Fibroblast of skin of right biceps (primary cell): ENCODE data around the gene GPSM1.

Source experiments
- DNase-seq: peaks from one replicate; pipeline ENCODE4 v3.0.0-alpha.2; 2013

Gene GPSM1

DNA sequence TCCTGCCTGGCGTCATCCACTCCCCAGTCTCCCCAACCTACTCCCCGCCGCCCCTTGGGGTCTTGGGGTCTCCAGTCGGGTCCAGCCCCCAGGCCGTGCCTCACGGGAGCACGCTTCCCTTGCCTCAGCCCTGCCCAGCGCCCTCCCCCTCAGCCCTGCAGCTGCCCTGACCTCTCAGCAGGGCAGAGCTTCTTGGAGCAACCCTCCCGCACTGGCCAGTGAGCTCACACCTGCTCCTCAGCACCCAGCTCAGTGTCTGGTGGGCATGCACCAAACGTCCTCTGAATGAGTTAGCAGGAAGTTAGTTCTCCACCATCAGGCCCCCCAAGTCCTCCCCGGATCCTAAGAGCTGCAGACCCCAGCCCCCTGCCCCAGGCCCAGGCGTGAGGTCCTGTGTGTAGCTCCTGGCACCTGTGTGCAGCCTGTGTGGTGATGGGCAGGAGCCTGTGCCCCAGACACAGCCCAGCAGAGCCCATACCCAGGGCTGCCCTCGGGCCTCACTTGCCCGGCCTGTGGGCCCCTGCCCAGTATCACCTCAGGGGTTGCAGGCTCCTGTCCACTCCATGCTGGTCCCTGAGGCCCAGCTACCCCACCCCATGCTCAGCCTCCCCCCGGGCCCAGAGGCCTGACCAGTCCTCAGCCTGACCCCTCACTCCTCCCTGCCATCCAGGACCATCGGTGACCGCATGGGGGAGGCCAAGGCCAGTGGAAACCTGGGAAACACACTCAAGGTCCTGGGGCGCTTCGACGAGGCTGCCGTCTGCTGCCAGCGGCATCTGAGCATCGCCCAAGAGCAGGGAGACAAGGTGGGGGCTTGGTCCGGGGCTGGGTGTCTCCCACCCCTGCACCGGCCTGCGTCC, 8.2 kb downstream of the GPSM1 start:
- DNase-seq, result no peak

DNA sequence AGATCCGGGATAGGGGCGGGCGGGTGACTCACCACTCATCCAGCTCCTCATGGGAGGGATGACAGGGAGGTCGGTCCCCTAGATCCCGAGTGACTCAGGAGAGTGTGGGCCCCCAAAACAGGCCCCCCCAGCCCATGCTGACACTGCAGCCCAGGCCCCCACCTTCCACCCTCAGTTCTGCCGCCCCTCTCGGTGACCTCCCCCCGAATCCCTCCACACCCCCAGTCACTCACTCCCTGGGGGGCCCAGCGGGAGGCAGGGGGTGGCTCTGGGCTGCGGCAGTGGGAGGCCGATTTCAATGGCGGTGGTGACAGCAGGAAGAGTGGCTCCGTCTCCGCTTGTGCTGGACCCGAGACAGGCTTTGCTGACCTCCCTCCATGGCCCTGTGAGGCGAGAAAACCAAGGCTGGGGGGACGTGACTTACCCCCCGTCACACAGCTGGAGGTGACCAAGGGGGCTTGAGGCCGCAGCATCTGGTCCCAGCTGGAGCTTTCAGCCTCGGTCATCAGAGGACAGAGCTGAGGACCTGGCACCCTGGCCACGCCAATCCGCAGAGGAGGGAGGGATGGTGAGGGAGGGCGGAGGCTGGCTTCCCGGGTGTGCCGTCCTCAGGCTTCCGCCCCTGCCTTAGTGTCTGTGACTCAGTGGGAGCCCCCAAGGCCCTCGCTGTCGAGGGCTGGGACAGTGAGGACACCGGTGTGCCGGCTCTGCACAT, 9.0 kb downstream of the GPSM1 start:
- peak; percentile 67 for DNase-seq

DNA sequence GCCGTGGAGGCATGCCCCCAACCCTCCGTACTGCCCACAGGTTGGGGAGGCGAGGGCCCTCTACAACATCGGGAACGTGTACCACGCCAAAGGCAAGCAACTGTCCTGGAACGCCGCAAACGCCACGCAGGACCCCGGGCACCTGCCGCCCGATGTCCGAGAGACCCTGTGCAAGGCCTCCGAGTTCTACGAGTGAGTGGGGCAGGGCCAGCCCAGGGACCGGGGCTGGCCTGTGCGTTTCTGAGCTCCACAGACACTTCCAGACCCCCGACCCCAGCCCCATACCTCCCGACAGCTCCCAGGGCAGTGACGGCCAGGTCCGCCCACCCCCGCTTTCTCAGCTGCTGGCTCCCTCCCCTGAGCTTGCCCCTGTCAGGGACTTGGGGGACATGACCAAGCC, 9.5 kb downstream of the GPSM1 start:
- DNase-seq, result no peak

DNA sequence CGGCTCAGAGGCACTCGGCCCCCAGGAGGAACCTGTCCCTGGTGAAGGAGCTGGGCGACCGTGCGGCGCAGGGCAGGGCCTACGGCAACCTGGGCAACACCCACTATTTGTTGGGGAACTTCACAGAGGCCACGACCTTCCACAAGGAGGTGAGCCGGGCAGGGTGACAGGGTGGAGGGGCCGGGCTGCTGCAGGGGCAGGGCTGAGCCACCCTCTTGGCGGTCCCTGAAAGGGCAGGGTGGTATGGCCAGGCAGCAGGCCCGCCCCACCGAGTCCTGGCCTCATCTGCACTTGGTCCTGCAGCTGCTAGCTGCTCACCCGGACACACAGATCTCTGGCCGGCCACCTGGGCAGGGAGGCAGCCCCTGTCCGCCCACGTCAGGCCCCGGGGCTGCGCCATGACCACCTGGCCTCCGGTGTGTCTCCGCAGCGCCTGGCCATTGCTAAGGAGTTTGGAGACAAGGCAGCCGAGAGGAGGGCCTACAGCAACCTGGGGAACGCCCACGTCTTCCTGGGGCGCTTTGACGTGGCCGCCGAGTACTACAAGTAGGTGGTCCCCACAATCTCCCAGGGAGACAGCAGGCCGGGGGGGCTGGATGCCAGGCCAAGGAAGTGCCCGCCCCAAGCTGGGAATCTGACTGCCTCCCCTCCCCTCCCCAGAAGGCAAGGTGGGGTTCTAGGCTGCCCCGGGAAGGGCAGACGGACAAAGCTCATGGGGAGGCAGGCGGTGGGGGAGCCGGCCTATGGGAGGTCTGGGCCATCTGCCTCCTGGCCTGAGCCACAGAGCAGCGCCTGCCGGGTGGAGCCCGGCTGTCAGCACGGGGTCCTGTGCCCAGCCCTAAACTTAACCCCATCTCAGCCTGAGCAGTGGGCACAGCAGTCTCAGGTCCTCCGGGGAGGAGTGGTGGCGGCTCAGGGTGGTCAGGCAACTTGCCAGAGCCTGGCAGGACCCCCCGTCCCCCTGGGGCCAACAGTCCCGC, 10.4 kb downstream of the GPSM1 start:
- no peak for DNase-seq

DNA sequence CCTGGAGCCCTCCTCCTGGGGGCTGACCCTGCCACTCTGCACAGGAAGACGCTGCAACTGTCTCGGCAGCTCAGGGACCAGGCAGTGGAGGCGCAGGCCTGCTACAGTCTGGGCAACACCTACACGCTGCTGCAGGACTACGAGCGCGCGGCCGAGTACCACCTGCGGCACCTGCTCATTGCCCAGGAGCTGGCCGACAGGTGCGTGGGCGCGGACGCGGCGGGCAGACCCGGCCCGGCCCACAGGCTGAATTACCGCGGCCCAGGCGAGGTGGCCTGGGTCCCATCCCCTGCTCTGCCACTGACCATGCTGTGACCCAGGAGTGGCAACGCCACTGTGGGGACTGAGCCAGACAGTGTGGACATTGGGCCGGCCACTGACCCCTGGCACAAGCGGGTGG, 11.2 kb downstream of the GPSM1 start:
- no peak for DNase-seq

DNA sequence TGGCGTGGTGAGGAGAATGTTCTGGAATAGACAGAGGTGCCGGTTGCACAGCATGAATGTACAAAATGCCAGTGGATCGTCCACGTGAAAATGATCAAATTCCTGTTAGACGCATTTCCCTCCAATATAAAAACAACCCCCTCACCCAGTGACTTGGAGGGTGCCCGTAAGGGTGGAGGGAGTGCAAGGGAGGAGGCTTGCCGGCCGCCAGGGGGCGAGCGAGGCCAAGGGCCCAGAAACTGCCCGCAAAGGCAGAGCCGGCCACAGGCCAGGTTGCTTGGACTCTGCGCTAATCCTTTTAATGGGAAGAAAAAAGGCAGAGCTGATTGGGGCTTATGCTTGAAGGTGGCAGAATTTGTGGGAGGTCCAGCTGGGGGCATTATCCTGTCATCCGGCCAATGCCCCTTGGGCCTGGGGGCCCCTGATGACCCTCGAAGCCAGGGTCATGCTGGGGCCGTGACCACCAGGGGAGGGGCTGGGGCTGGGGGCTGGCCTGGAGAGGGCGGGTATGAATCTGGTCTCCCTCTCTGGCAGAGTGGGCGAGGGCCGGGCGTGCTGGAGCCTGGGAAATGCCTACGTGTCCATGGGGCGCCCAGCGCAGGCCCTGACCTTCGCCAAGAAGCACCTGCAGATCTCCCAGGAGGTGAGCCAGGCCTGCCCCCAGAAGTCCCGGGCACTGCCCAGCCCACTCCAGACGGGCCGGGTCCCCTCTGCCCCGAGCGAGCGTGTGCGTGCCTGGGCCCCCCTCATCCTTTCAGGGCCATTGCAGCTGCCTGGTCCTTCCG, 12.0 kb downstream of the GPSM1 start:
- peak; percentile 36 for DNase-seq

DNA sequence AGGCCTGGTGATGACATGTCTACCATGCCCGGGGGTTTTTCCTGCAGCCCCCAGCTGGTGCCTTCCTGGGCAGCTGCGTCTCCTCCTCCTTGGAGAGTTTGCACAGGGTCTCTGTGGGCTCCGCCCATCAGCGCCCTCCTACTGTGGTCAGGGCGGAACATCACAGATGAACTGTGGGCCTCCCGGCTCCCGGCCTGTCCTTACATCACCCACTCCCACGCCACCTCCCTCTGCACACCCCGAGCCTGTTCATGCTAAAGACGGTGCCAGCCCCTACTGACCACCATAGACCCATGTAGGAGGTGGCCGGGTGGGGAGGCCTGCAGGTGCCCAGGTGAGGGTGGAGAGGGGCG, 12.6 kb downstream of the GPSM1 start:
- DNase-seq, result no peak

DNA sequence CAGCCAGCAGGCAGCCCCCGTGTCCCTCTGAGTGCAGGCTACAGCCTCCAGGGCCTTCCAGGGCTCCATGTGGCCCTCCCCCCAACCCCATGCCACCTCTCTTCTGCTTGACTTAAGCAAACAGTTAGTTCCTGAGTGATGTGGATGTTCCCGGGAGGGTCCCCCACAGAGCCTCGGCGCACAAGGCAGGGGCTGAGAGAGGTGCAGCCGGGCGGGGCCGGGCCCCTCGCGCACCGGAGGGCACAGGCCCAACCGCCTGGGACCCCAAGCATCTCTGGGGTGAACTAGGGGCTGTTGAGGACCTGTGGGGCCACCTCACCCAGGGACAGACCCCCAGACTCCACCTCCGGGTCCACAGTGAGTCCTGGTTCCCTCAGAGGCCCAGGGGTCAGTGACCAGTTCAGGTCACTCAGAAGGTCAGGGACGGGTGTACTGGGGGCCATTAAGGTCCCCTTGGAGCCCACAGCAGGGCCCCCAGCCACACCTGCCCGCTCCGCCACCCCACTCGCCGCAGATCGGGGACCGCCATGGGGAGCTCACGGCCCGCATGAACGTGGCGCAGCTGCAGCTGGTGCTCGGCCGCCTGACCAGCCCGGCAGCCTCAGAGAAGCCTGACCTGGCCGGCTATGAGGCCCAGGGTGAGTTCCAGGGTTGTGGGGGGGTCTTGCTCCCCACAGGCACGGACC, 13.2 kb downstream of the GPSM1 start:
- DNase-seq, result no peak

DNA sequence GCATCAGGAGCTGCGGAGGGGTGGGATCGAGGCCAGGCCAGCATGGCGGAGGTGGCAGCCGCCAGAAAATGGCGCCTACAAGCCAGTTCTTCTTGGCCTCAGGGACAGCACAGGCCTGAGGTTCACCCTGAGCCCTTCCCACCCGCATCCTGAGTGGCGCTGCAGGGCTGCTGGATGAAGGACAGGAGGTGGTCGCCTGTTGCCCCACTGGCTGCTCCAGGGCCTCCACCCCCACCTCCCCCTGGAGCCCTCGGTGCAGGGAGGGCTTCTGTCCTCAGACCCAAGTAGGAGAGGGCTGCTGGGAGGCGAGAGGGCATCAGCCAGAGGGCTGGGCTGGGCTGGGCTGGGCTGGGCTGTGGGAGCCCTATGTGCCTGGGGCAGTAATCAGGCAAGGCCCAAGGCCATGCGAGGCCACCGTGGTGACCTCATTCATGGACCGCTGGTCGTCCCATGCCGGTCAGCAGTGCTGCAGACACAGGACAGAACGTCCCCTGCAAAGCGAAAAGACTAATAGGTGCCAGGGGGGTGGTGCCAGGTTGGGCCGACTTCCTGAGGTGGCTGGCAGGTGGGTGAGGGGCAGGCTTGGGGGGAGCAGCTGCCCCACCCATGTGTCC, 13.8 kb downstream of the GPSM1 start:
- no peak for DNase-seq

DNA sequence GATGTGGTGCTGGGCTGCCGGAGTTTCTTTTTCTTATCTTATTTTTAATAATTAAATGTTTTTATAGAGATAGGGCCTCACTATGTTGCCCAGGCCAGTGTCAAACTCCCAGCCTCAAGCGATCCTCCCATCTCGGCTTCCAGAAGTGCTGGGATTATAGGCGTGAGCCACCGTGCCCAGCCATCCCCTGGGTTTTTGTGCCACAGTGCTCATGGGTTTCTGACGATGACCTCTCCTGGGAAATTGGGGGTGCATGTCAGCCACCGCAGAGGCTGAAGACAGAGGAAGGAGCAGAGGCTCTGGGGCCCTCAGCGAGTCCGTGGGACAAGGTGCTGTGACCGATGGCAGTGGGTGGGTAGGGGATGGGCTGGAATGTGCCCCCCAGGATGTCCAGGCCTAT, 14.4 kb downstream of the GPSM1 start:
- DNase-seq, result no peak

DNA sequence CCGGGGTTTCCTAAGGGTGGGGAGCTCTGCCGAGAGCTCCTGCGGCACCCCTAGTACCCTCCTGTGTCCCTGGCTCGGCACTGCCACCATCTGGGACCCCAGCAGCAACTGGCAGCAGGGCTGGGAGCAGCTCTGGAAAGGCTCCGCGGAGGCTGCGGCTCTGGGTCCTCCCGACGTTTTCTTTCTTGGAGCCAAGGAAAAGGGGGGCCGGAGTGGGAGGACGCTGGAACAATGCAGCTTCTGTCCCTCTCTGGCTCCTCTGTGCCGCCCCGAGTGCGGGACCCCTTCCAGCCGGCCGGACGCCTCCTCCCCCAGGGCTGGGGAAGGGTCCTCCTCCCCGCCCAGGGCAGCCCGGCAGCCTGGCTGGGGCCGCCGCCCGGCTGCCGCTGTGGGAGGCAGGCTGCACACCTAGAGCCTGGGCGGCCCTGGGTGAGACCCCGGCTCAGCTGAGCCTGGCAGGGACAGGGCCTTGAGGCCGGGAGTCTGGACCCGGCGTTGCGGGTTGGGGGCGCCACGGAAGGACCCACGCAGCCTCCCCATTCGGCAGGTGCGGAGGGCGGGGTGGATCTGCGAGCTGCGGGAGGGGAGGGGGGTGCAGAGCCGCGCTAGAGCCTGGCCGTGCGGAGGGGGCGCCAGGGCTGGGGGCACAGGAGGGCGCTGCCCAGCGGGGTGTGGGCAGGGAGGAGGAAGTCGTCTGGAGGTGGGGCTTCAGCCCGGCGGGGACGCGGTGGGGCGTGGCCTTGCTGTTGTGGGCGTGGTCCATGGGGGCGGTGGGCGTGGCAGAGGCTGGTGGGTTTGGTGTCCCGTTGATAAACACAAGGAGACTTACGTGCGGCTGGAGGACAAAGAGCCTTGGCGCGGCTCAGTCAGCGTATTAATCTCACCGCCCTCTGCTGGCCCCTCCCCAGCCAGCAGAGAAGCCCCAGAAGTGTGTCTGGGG, 15.1 kb downstream of the GPSM1 start:
- peak; percentile 60 for DNase-seq

DNA sequence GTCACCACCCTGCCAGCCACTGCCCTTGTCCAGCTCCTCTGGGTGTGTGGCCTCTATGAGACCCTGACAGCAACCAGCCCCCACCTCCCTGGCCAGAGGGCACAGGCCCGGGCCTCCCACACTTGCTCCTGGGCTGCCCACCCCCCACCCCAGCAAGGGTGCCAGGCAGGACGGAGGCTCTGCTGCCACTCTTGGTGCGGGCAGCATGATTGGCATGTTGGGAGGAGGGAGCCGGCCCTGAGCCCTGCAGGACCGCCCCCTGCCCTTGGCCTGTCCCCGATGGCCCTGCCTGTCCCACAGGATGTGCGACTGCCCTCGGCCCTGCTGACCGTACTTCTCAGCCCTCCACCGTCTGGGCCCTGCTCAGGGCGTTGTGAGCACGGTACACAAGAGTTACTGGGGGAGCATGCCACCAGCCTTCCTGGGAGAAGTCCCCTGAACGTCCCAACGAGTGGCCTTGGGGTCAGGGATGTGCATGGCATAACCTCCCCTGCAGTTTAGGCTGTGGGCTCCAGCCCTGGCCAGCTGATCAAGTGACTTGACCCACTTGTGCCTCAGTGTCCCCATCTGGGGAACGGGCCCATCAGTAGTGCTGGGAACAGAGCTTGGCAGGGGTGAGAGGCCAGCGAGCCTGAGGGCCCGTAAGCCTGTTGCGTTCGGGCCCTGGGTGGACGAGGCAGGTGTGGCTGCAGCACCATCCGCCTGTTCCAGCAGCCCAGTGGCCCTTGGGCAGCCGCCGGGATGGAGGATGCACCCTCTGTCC, 16.0 kb downstream of the GPSM1 start:
- no peak for DNase-seq

DNA sequence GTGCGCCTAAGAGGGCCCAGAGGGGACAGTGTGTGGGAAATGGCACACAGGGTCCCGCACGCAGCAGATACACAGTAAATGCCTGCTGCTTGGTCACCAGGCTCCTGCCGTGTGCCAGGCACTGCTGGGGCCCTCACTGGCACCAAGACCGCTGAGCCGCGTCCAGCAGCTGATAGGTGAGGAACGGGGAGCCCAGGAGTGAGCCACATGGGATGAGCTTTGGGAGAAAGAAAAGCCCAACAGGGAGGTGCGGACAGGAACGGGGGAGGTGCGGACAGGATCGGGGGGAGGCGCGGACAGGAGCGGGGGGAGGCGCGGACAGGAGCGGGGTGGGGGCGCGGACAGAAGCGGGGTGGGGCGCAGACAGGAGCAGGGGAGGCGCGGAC, 16.5 kb downstream of the GPSM1 start:
- DNase-seq, result no peak

DNA sequence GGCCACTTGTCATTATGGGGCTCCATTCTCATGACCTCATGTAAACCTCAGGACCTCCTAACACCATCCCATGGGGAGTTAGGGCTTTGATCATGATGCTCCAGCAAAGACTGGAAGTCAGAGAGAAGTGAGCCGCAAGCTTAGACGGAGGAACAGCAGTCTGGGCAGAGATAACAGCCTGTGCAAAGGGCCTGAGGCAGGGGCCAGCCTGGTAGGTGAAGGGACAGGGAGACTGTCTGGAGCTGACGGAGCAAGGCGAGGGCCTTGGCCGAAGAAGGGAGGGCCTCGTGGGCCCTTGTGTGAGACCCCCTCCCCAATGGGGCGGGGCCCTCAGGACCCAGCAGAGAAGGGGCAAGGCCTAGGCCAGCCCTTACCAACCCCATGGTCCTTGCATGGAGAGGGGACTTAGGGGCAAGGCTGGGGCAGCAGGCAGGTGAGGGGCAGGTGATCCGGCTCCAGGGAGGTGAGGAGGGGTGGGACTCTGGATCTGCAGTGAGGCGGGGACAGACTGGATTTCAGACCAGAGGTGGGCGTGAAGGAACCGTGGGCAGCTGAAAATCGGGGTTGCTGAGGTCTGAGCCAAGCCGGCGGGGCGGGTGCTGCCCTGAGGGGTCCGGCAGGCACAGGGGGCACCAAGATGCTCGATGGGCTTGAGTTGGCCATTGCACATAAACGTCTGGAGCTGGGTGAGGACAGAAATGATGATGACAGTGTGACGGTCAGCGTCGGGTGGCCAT, 17.4 kb downstream of the GPSM1 start:
- no peak for DNase-seq

DNA sequence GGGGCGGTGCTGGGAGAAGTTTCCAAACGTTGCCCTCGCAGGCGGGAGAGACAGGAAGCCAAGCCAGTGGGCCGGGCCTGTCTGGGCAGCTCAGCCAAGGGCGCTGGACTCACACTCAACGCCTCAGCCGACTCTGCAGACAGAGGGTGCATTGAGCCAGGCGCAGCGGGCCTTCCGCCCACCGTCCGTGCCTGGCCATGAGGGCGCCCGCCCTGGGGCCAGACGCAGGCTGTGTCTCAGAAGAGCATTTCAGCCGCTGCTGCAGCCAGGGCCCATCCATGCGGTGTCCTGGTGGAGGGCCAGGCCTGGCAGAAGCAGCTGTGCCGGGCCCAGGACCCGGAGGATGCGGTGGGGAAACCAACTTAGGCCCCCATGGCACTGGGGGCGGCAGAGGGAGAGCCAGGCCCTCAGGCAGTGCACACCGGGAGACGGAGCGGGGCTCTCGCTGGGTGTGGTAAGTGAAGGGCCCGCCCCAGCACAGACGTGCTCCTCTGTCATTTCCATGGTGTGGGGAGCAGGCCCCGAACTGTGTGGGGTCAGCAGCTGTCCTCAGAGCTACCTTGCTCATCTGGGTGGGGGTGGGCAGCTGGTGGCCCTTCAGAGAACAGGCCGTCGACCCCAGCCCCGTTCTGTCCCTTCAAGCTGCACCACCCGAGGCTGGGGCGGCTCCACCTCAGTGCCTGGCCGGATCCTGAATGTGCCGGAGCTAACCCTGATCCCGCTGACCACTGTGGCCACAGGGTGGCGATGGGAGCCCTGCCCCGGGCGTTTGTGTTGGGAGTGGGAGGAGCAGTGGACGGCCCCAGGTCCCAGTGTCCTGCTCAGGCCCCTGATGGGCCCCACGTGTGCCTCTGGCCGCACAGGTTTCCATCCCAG, 18.2 kb downstream of the GPSM1 start:
- DNase-seq, result no peak

DNA sequence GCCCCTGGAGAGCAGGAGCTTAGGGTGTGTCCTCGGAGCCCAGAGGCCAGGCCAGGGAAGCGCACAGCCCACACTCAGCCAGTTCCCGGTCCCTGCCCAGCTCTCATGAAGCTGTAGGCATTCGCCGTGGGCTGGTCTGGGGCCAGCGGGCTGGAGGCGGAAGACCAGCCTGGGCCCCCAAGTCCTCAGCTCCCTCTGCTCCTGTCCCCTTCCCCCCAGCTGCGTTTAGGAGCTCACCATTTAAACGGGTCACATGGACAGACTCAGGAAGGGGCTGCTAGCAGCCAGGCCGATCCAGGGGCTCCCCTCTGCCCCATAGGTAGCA, 18.8 kb downstream of the GPSM1 start:
- DNase-seq, result no peak

DNA sequence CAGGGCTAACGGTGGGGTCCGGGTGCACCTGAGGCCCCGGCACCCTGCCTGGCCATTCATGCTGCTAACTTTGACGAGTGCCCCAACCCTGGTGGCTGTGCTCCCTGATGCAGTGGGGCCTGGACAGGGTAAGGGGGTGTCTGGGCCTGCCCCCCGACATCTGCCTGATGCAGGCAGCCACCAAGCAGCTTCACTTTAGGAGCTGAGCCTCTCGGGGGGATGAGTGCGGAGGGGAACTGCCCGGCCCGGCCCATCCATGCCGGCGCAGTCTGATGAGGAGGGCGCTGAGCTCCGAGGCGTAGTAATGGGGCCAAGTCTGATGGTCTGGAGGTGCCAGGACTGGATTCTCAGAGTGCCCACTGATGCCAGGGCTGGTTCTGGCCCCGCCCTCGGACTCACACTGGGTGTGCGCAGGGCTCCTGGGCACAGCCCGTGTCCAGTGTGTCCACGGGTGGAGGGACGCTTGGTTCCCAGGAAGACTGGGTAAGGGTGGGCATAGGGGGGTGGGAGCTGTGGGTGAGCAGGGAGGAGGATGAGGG, 19.7 kb downstream of the GPSM1 start:
- DNase-seq, result no peak
